ENCODE measurements around the gene CA10. TPM values are rescaled to one million over a fixed set of nuclear protein-coding genes. Genes with fewer than 3 reads are reported as not detected.

The CA10 gene
- total and polyA plus RNA-seq, 7 donors: 0.28 to 2.9 (median 0.49) TPM; not detected in 2

- intact Hi-C loops (cut with DNase I): no loop called here
- H3K9me3 ChIP-seq: no peaks in the 10 kb centered on the region
- no peak overlapping the region for H3K27ac ChIP-seq
- no peaks in the 10 kb centered on the region for H3K4me1 ChIP-seq
- H3K27me3 ChIP-seq: no peaks in the 10 kb centered on the region
- TF ChIP-seq EP300 (IDR thresholded peaks at IDR 0.05) (no peak), POLR2A (IDR thresholded peaks at IDR 0.05) (no peak), POLR2AphosphoS5 (IDR thresholded peaks at IDR 0.05) (no peak)
- TF ChIP-seq, protein P1, sequence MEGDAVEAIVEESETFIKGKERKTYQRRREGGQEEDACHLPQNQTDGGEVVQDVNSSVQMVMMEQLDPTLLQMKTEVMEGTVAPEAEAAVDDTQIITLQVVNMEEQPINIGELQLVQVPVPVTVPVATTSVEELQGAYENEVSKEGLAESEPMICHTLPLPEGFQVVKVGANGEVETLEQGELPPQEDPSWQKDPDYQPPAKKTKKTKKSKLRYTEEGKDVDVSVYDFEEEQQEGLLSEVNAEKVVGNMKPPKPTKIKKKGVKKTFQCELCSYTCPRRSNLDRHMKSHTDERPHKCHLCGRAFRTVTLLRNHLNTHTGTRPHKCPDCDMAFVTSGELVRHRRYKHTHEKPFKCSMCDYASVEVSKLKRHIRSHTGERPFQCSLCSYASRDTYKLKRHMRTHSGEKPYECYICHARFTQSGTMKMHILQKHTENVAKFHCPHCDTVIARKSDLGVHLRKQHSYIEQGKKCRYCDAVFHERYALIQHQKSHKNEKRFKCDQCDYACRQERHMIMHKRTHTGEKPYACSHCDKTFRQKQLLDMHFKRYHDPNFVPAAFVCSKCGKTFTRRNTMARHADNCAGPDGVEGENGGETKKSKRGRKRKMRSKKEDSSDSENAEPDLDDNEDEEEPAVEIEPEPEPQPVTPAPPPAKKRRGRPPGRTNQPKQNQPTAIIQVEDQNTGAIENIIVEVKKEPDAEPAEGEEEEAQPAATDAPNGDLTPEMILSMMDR (IDR thresholded peaks at IDR 0.05): no peak
- 85 to 89% methylated on average over 5 of the region's 5 CpGs for WGBS, 2 donors
- no peak for DNase-seq
- H3K36me3 ChIP-seq: no peaks in the 10 kb centered on the region
- no peak overlapping the region for H3K4me3 ChIP-seq
These were observed 522.2 kb downstream of the CA10 start for GRCh38 chr17:51636291-51636690.

DNA sequence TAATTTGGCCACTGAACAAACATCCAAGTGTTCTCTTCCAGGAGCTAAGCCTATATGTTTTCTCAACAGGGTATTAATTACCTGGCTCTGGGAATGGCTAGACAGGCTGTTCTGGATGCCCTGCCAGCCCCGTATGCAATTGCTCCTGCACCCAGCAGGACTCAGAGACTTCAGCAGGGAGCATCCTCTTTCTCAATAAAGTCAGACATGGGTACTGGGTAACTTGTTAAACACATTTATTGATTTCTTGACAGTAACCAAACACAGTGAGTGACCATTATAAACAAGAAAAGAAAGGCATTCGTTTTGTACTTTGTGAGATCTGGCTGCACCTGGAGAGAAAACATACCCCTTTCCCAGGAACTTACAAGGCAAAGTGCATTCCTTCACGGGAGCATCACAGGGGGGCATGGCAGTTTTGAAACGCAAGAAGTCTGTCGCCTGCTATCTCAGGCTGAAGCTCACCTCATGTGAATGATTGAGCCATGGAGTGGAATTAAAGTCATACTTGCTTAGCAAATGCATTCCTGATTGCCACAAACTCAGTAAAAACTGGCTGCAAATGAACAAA lies 528.3 kb downstream of the CA10 start:
- H3K4me3 ChIP-seq: no peak overlapping the region
- H3K36me3 ChIP-seq: no peaks in the 10 kb centered on the region
- no peak for DNase-seq
- intact Hi-C loops (cut with DNase I): no loop called here
- H3K9me3 ChIP-seq: no peaks in the 10 kb centered on the region
- WGBS, 2 donors: 19 to 34% methylated on average over 5 of the region's 5 CpGs
- TF ChIP-seq, protein P1 (IDR thresholded peaks at IDR 0.05): no peak
- no peaks in the 10 kb centered on the region for H3K27me3 ChIP-seq
- H3K4me1 ChIP-seq: no peaks in the 10 kb centered on the region
- no peak overlapping the region for H3K27ac ChIP-seq

DNA sequence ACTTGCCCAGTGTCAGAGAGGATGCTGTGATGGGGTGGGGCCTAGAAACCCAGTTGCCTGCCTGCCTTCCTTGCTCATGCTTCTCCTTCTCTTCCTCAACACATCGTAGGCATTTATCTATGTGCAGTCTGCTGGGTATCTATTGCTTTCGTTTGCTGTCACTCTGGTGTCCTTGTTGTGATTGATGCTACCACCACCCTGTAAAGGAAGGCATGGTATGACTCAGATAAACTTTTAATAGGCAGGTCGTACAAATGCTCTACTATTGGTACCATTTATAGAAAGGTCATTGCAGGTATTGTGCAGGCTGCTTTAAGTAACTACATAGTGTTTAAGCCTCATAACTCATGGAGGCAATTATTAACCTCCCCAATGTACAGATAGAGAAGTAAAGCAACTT lies 529.3 kb downstream of the CA10 start:
- Histone ChIP-seq H3K9me3 (no peaks in the 10 kb centered on the region), H3K4me3 (no peak overlapping the region), H3K4me1 (no peaks in the 10 kb centered on the region), H3K27me3 (no peaks in the 10 kb centered on the region), H3K36me3 (no peaks in the 10 kb centered on the region), H3K27ac (no peak overlapping the region)
- 49 to 50% methylated on average over 3 of the region's 3 CpGs for WGBS, 2 donors
- DNase-seq: no peak
- TF ChIP-seq EP300 (IDR thresholded peaks at IDR 0.05) (no peak), POLR2AphosphoS5 (IDR thresholded peaks at IDR 0.05) (no peak), POLR2A (IDR thresholded peaks at IDR 0.05) (no peak)
- TF ChIP-seq, protein P1 (IDR thresholded peaks at IDR 0.05): no peak
- intact Hi-C loops (cut with DNase I): no loop called here

DNA sequence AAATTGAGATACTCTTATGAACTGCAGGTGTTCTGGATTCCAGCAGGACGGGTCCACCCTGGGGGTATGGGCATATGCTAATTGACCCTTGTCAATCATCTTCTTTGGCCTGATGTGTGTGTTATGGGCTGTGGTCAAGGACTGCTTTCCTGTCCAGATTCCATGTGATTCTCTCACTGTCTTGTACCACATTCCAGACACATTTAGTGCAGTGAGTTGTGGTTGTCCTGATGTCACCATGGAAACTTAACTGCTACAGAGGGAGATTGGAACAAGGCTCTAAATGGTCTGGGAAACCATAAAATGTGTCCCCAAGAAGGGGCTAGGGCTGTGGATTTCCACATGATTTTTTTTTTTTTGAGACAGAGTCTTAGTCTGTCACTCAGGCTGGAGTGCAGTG lies 530.7 kb downstream of the CA10 start:
- H3K27me3 ChIP-seq: no peaks in the 10 kb centered on the region
- H3K4me1 ChIP-seq: no peaks in the 10 kb centered on the region
- 58 to 70% methylated on average over 1 of the region's 1 CpG for WGBS, 2 donors
- no peaks in the 10 kb centered on the region for H3K36me3 ChIP-seq
- DNase-seq: no peak
- TF ChIP-seq EP300 (IDR thresholded peaks at IDR 0.05) (no peak), POLR2AphosphoS5 (IDR thresholded peaks at IDR 0.05) (no peak), POLR2A (IDR thresholded peaks at IDR 0.05) (no peak)
- TF ChIP-seq, protein P1 (IDR thresholded peaks at IDR 0.05): no peak
- H3K9me3 ChIP-seq: no peaks in the 10 kb centered on the region
- no peak overlapping the region for H3K27ac ChIP-seq
- intact Hi-C loops (cut with DNase I): no loop called here
- no peak overlapping the region for H3K4me3 ChIP-seq

DNA sequence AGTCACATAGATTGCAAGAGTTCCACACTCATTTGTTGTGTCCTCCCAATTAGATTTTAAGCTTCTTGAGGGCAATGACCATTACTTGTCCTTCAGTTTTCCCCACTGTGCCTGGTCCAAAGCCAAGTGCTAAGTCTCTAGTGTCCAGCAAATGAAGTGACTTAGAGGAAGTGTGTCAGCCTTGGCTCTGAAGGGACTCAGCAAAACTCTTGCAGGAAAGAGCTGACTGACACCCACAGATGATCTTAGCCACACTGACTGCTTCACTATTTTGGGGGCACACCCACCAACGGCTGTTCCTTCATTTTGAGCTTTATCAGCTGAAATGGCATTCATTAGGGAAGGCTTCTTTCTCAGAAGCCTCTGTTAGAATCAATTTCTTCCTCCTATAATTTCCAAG lies 540.0 kb downstream of the CA10 start:
- Histone ChIP-seq H3K27ac (no peak overlapping the region), H3K9me3 (no peaks in the 10 kb centered on the region), H3K4me1 (no peaks in the 10 kb centered on the region), H3K27me3 (no peaks in the 10 kb centered on the region), H3K4me3 (no peak overlapping the region), H3K36me3 (no peaks in the 10 kb centered on the region)
- no peak for DNase-seq
- WGBS, 2 donors: 24 to 56% methylated on average over 1 of the region's 1 CpG
- TF ChIP-seq POLR2AphosphoS5 (IDR thresholded peaks at IDR 0.05) (no peak), EP300 (IDR thresholded peaks at IDR 0.05) (no peak), POLR2A (IDR thresholded peaks at IDR 0.05) (no peak)
- TF ChIP-seq, protein P1 (IDR thresholded peaks at IDR 0.05): no peak
- intact Hi-C loops (cut with DNase I): no loop called here

Measured in sigmoid colon (tissue), 7 donors.